Karpas-422 (cell line): Measurements from ENCODE around the gene SDR39U1. TPM values are rescaled to one million over a fixed set of nuclear protein-coding genes. Genes with fewer than 3 reads are reported as not detected.

ENCODE experiments used
- DNase-seq: peaks from one replicate; pipeline ENCODE4 v3.0.0-alpha.2; 2015
- H2AFZ ChIP-seq: fragments of 200-600 bp; sonication (generic); 2 replicates; pipeline ENCODE4 v1.6.1; 2014; ENCODE audit warnings: antibody characterized with exemption, low read length, mixed read lengths
- H3K27ac ChIP-seq: fragments of 200-600 bp; sonication (generic); 2 replicates; pipeline ENCODE4 v1.5.1; 2014; ENCODE audit warnings: mild to moderate bottlenecking, low read length, moderate library complexity
- H3K27me3 ChIP-seq: fragments of 200-600 bp; sonication (generic); 2 replicates; pipeline ENCODE4 v1.6.1; 2014; ENCODE audit warnings: low read length, mixed read lengths
- H3K36me3 ChIP-seq: fragments of 200-600 bp; sonication (generic); 2 replicates; pipeline ENCODE4 v1.6.1; 2014; ENCODE audit warnings: low read length, mixed read lengths; ENCODE audit not compliant: insufficient read depth
- H3K4me1 ChIP-seq: fragments of 200-600 bp; sonication (generic); 2 replicates; pipeline ENCODE4 v1.6.1; 2014; ENCODE audit warnings: mild to moderate bottlenecking, low read length, mixed read lengths
- H3K4me2 ChIP-seq: fragments of 200-600 bp; sonication (generic); 2 replicates; pipeline ENCODE4 v1.6.1; 2014; ENCODE audit warnings: low read length, low read depth, mild to moderate bottlenecking; ENCODE audit not compliant: poor library complexity, severe bottlenecking
- H3K4me3 ChIP-seq: fragments of 200-600 bp; sonication (generic); 2 replicates; pipeline ENCODE4 v1.5.1; 2014; ENCODE audit warnings: mild to moderate bottlenecking, antibody characterized with exemption, low read length, mixed read lengths
- H3K79me2 ChIP-seq: fragments of 200-600 bp; sonication (generic); 2 replicates; pipeline ENCODE4 v1.6.1; 2014; ENCODE audit warnings: mild to moderate bottlenecking, low read length, mixed read lengths
- H3K9ac ChIP-seq: fragments of 200-600 bp; sonication (generic); 2 replicates; pipeline ENCODE4 v1.6.0; 2014; ENCODE audit warnings: low read length
- H3K9me2 ChIP-seq: fragments of 200-600 bp; sonication (generic), shearing (Covaris generic); replicated peaks from 2 replicates; pipeline ENCODE4 v1.6.0; 2014; ENCODE audit warnings: mild to moderate bottlenecking, low read length, moderate library complexity; ENCODE audit not compliant: insufficient read depth
- H3K9me3 ChIP-seq: fragments of 300-700, 200-600 bp; sonication (generic); 2 replicates; pipeline ENCODE4 v1.6.1; 2014; ENCODE audit warnings: low read length, mixed read lengths
- H4K20me1 ChIP-seq: fragments of 200-600 bp; sonication (generic); 2 replicates; pipeline ENCODE4 v1.6.1; 2014; ENCODE audit warnings: mild to moderate bottlenecking, antibody characterized with exemption, low read length, low read depth; ENCODE audit not compliant: insufficient read depth
- total RNA-seq: library from RNA; depleted of rRNA; stranded (reverse); fragments of >200 nt; shearing (Covaris generic); gene quantifications from 2 replicates; pipeline ENCODE4 v1.2.3, GENCODE V29; 2014; ENCODE audit warnings: low replicate concordance

The SDR39U1 gene
- total RNA-seq, 1 experiment from 2014 or later = 53.3 TPM

- no peak overlapping the region for H3K27ac ChIP-seq
- H3K36me3 ChIP-seq = peaks cover 18% of the 10 kb centered on the region; the same call in 1 of the 2 replicates
- no peak for DNase-seq
- H3K4me2 ChIP-seq = peak overlapping the region; percentile 82
- H3K9me3 ChIP-seq = no peaks in the 10 kb centered on the region
- H2AFZ ChIP-seq = peak overlapping the region; percentile 92; the same call in 1 of the 2 replicates
- H3K27me3 ChIP-seq = no peaks in the 10 kb centered on the region
- no peaks in the 10 kb centered on the region for H3K9me2 ChIP-seq
- H3K79me2 ChIP-seq = peaks cover 14% of the 10 kb centered on the region
- peak overlapping the region; percentile 85; the same call in 1 of the 2 replicates for H3K4me3 ChIP-seq
- H3K9ac ChIP-seq = peak overlapping the region; percentile 88
- H3K4me1 ChIP-seq = peaks cover 24% of the 10 kb centered on the region
- peaks cover 4% of the 10 kb centered on the region; the same call in 1 of the 2 replicates for H4K20me1 ChIP-seq
These were observed 13.8 kb downstream of the SDR39U1 start for GRCh38 chr14:24428628-24429394.

- Histone ChIP-seq H3K9ac (no peak overlapping the region), H3K27ac (no peak overlapping the region), H3K27me3 (no peaks in the 10 kb centered on the region), H3K4me2 (no peak overlapping the region), H3K9me3 (no peaks in the 10 kb centered on the region), H3K79me2 (peaks cover 14% of the 10 kb centered on the region), H3K4me1 (peaks cover 24% of the 10 kb centered on the region), H3K4me3 (no peak overlapping the region), H2AFZ (no peak overlapping the region), H3K9me2 (no peaks in the 10 kb centered on the region), H3K36me3 (peaks cover 8% of the 10 kb centered on the region; the same call in 1 of the 2 replicates), H4K20me1 (peaks cover 4% of the 10 kb centered on the region; the same call in 1 of the 2 replicates)
- no peak for DNase-seq
These were observed 14.8 kb downstream of the SDR39U1 start for GRCh38 chr14:24427537-24428508.

- peaks cover 14% of the 10 kb centered on the region for H3K79me2 ChIP-seq
- no peak overlapping the region for H3K4me2 ChIP-seq
- no peak overlapping the region for H3K9ac ChIP-seq
- H3K9me3 ChIP-seq = no peaks in the 10 kb centered on the region
- peaks cover 22% of the 10 kb centered on the region for H3K4me1 ChIP-seq
- DNase-seq = no peak
- H3K27ac ChIP-seq = no peak overlapping the region
- no peaks in the 10 kb centered on the region for H3K9me2 ChIP-seq
- no peaks in the 10 kb centered on the region for H3K27me3 ChIP-seq
- peaks cover 1% of the 10 kb centered on the region; the same call in 1 of the 2 replicates for H4K20me1 ChIP-seq
- H2AFZ ChIP-seq = no peak overlapping the region
- H3K36me3 ChIP-seq = no peaks in the 10 kb centered on the region
- no peak overlapping the region for H3K4me3 ChIP-seq
These were observed 15.6 kb downstream of the SDR39U1 start for GRCh38 chr14:24426912-24427536.

- H3K79me2 ChIP-seq = peaks cover 12% of the 10 kb centered on the region
- DNase-seq = no peak
- H3K36me3 ChIP-seq = no peaks in the 10 kb centered on the region
- H3K4me1 ChIP-seq = peaks cover 15% of the 10 kb centered on the region
- H3K9ac ChIP-seq = no peak overlapping the region
- H4K20me1 ChIP-seq = no peaks in the 10 kb centered on the region; the same call in 1 of the 2 replicates
- H3K9me2 ChIP-seq = no peaks in the 10 kb centered on the region
- H3K27me3 ChIP-seq = no peaks in the 10 kb centered on the region
- no peak overlapping the region for H3K27ac ChIP-seq
- no peak overlapping the region for H3K4me3 ChIP-seq
- no peak overlapping the region for H2AFZ ChIP-seq
- H3K4me2 ChIP-seq = no peak overlapping the region
- H3K9me3 ChIP-seq = no peaks in the 10 kb centered on the region
These were observed 16.2 kb downstream of the SDR39U1 start for GRCh38 chr14:24426150-24426911.

- Histone ChIP-seq H4K20me1 (no peaks in the 10 kb centered on the region), H3K4me1 (peaks cover 9% of the 10 kb centered on the region), H3K27me3 (no peaks in the 10 kb centered on the region), H3K79me2 (peaks cover 6% of the 10 kb centered on the region), H2AFZ (no peak overlapping the region), H3K27ac (no peak overlapping the region), H3K4me3 (no peak overlapping the region), H3K9me3 (no peaks in the 10 kb centered on the region), H3K9ac (no peak overlapping the region), H3K4me2 (no peak overlapping the region), H3K36me3 (no peaks in the 10 kb centered on the region), H3K9me2 (no peaks in the 10 kb centered on the region)
- DNase-seq = no peak
These were observed 16.9 kb downstream of the SDR39U1 start for GRCh38 chr14:24425704-24426103.

- DNase-seq = no peak
- Histone ChIP-seq H4K20me1 (no peaks in the 10 kb centered on the region), H3K9ac (no peak overlapping the region), H2AFZ (0 out of 2 replicates have a peak overlapping the region, but pooled peaks have one; percentile 19), H3K4me1 (no peaks in the 10 kb centered on the region), H3K27ac (no peak overlapping the region), H3K27me3 (no peaks in the 10 kb centered on the region), H3K9me3 (no peaks in the 10 kb centered on the region), H3K9me2 (no peaks in the 10 kb centered on the region), H3K4me2 (no peak overlapping the region), H3K79me2 (no peaks in the 10 kb centered on the region), H3K4me3 (no peak overlapping the region), H3K36me3 (no peaks in the 10 kb centered on the region)
These were observed 19.6 kb downstream of the SDR39U1 start for GRCh38 chr14:24422694-24423601.

GRCh38 chr14:24422261-24422660, 20.3 kb downstream of the SDR39U1 start:
- Histone ChIP-seq H3K27me3 (no peaks in the 10 kb centered on the region), H4K20me1 (no peaks in the 10 kb centered on the region), H3K79me2 (no peaks in the 10 kb centered on the region), H2AFZ (no peak overlapping the region), H3K36me3 (no peaks in the 10 kb centered on the region), H3K9me3 (no peaks in the 10 kb centered on the region), H3K4me3 (no peak overlapping the region), H3K4me2 (no peak overlapping the region), H3K9me2 (no peaks in the 10 kb centered on the region), H3K27ac (no peak overlapping the region), H3K9ac (no peak overlapping the region), H3K4me1 (no peaks in the 10 kb centered on the region)
- no peak for DNase-seq
